ENCODE data around the gene LPCAT4. TPM values are rescaled to one million over a fixed set of nuclear protein-coding genes. Genes with fewer than 3 reads are reported as not detected.
"Not testable (repeated sequence)": the region's sequence is repeated elsewhere in the genome, so short reads cannot be mapped to it uniquely, and the experiment has no call there.

The LPCAT4 gene
- total RNA-seq, 1 donor from 2014 or later = 80.6 TPM

- no peaks in the 10 kb centered on the region for H3K27me3 ChIP-seq (ENCODE audit: low read depth)
- no peak overlapping the region for H3K27ac ChIP-seq (replicated peaks)
- H3K4me3 ChIP-seq = no peak overlapping the region
- no peak for DNase-seq
- no peaks in the 10 kb centered on the region for H3K9me3 ChIP-seq (replicated peaks)
- intact Hi-C loops (cut with micrococcal nuclease) = no loop called here
- H3K36me3 ChIP-seq = no peaks in the 10 kb centered on the region
- TF ChIP-seq, protein P1, sequence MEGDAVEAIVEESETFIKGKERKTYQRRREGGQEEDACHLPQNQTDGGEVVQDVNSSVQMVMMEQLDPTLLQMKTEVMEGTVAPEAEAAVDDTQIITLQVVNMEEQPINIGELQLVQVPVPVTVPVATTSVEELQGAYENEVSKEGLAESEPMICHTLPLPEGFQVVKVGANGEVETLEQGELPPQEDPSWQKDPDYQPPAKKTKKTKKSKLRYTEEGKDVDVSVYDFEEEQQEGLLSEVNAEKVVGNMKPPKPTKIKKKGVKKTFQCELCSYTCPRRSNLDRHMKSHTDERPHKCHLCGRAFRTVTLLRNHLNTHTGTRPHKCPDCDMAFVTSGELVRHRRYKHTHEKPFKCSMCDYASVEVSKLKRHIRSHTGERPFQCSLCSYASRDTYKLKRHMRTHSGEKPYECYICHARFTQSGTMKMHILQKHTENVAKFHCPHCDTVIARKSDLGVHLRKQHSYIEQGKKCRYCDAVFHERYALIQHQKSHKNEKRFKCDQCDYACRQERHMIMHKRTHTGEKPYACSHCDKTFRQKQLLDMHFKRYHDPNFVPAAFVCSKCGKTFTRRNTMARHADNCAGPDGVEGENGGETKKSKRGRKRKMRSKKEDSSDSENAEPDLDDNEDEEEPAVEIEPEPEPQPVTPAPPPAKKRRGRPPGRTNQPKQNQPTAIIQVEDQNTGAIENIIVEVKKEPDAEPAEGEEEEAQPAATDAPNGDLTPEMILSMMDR (IDR thresholded peaks at IDR 0.05; ENCODE audit: borderline replicate concordance) = no peak
- peaks cover 8% of the 10 kb centered on the region for H3K4me1 ChIP-seq
These were observed 9.9 kb upstream of the LPCAT4 start for GRCh38 chr15:34376856-34377255.

GRCh38 chr15:34375541-34375940, 8.5 kb upstream of the LPCAT4 start:
- H3K27me3 ChIP-seq (ENCODE audit: low read depth); H3K4me3 ChIP-seq; intact Hi-C loops (cut with micrococcal nuclease): not testable (repeated sequence)

GRCh38 chr15:34374816-34375215, 7.8 kb upstream of the LPCAT4 start:
- intact Hi-C loops (cut with micrococcal nuclease) = loop anchor here (5.0 kb wide), 1 partner anchor 138 kb away; no protein-coding TSS in a partner anchor
- peaks cover 7% of the 10 kb centered on the region for H3K4me1 ChIP-seq
- H3K4me3 ChIP-seq = no peak overlapping the region
- no peaks in the 10 kb centered on the region for H3K9me3 ChIP-seq (replicated peaks)
- DNase-seq = no peak
- no peak overlapping the region for H3K27ac ChIP-seq (replicated peaks)
- TF ChIP-seq, protein P1 (IDR thresholded peaks at IDR 0.05; ENCODE audit: borderline replicate concordance) = no peak
- H3K27me3 ChIP-seq (ENCODE audit: low read depth) = no peaks in the 10 kb centered on the region
- no peaks in the 10 kb centered on the region for H3K36me3 ChIP-seq

More at GRCh38 chr15:34375541-34375940, 8.5 kb upstream of the LPCAT4 start:
- H3K4me1 ChIP-seq; H3K27ac ChIP-seq (replicated peaks); H3K36me3 ChIP-seq; DNase-seq; H3K9me3 ChIP-seq (replicated peaks): not testable (repeated sequence)

DNA sequence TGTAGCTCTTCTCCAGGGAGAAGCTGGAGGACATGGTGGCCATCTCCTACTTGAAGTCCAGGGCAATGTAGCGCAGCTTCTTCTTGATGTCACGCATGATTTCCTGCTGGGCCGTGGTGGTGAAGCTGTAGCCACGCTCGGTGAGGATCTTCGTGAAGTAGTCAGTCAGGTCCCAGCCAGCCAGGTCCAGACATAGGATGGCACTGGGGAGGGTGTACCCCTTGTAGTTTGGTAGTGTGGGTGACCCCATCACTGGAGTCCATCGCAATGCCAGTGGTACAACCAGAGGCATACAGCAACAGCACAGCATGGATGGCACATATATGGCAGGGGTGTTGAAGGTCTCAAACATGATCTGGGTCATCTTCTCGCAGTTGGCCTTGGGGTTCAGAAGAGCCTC, 7.0 kb upstream of the LPCAT4 start:
- H3K9me3 ChIP-seq (replicated peaks) = no peaks in the 10 kb centered on the region
- TF ChIP-seq, protein P1 (IDR thresholded peaks at IDR 0.05; ENCODE audit: borderline replicate concordance) = no peak
- H3K4me1 ChIP-seq = no peaks in the 10 kb centered on the region
- no peaks in the 10 kb centered on the region for H3K27me3 ChIP-seq (ENCODE audit: low read depth)
- intact Hi-C loops (cut with micrococcal nuclease) = loop anchor here (5.0 kb wide), 1 partner anchor 137 kb away; no protein-coding TSS in a partner anchor
- no peak for DNase-seq
- no peak overlapping the region for H3K4me3 ChIP-seq
- H3K27ac ChIP-seq (replicated peaks) = no peak overlapping the region
- H3K36me3 ChIP-seq = no peaks in the 10 kb centered on the region

DNA sequence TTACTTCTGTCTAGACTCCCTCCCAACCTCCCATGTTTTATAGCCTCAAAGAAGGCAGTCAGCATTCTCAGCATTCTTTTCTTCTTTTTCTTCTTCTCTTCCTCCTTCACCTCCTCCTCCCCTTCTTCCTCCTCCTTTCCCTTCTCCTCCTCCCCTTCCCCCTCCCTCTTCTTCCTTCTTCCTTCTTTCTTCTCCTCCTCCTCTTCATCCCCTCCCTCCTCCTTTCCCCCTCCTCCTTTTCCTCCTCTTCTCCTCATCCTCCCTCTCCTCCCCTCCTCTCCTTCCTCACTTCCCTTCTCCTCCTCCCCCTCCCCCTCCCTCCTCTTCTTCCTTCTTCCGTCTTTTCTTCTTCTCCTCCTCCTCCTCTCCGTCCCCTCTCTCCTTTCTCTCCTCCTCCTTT, 3.6 kb upstream of the LPCAT4 start:
- Histone ChIP-seq H3K4me3 (no peak overlapping the region), H3K36me3 (no peaks in the 10 kb centered on the region), H3K4me1 (peaks cover 25% of the 10 kb centered on the region), H3K9me3 (replicated peaks) (no peaks in the 10 kb centered on the region), H3K27me3 (ENCODE audit: low read depth) (no peaks in the 10 kb centered on the region), H3K27ac (replicated peaks) (no peak overlapping the region)
- TF ChIP-seq, protein P1 (IDR thresholded peaks at IDR 0.05; ENCODE audit: borderline replicate concordance) = no peak
- no peak for DNase-seq
- intact Hi-C loops (cut with micrococcal nuclease) = loop anchor here (5.0 kb wide), 1 partner anchor 133 kb away; no protein-coding TSS in a partner anchor

DNA sequence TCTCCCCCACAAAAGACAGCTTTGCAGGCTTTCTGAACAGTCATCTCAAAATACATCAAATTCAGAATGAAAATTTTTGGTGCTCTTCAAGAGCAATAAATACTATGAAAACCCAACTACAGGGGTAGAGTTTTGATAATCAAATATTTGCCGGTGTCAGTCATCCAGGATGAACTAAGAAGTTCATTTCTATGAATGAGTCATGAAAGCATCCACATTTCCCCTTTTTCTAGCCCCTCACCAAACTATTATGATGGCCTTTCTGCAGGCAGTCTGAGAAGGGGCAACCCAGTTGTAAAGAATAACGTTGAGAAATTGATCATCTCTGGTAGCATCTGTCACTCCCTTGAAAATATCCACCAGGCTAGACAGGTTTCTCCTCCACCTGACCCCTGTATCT, 3.1 kb upstream of the LPCAT4 start:
- intact Hi-C loops (cut with micrococcal nuclease) = loop anchor here (5.0 kb wide), 1 partner anchor 133 kb away; no protein-coding TSS in a partner anchor
- no peaks in the 10 kb centered on the region for H3K27me3 ChIP-seq (ENCODE audit: low read depth)

More for the DNA sequence above, 3.1 kb upstream of the LPCAT4 start:
- H3K36me3 ChIP-seq = no peaks in the 10 kb centered on the region
- TF ChIP-seq, protein P1 (IDR thresholded peaks at IDR 0.05; ENCODE audit: borderline replicate concordance) = no peak
- no peak overlapping the region for H3K4me3 ChIP-seq
- no peaks in the 10 kb centered on the region for H3K9me3 ChIP-seq (replicated peaks)
- peaks cover 30% of the 10 kb centered on the region for H3K4me1 ChIP-seq
- no peak for DNase-seq
- no peak overlapping the region for H3K27ac ChIP-seq (replicated peaks)
